Left ventricle myocardium inferior (tissue), 1 donor: Measurements from ENCODE around the gene PCCA. TPM values are rescaled to one million over a fixed set of nuclear protein-coding genes. Genes with fewer than 3 reads are reported as not detected.

Experiments
- DNase-seq: peaks from one replicate; pipeline ENCODE4 v3.0.0-alpha.2; 2020
- H3K27ac ChIP-seq: fragments of 200-600 bp; replicated peaks from 2 replicates; pipeline ENCODE4 v1.8.0; 2021
- H3K27me3 ChIP-seq: fragments of 200-600 bp; 2 replicates; pipeline ENCODE4 v1.8.0; 2021; ENCODE audit warnings: low read depth
- H3K36me3 ChIP-seq: fragments of 200-600 bp; 2 replicates; pipeline ENCODE4 v1.8.0; 2021
- H3K4me1 ChIP-seq: fragments of 200-600 bp; 2 replicates; pipeline ENCODE4 v1.8.0; 2021
- H3K4me3 ChIP-seq: fragments of 200-600 bp; 2 replicates; pipeline ENCODE4 v1.8.0; 2021; ENCODE audit warnings: mild to moderate bottlenecking, moderate library complexity
- H3K9me3 ChIP-seq: fragments of 200-600 bp; replicated peaks from 2 replicates; pipeline ENCODE4 v1.8.0; 2021
- CTCF ChIP-seq: fragments of 200-600 bp; IDR thresholded peaks from 2 replicates; pipeline ENCODE4 v1.8.0; 2021; ENCODE audit warnings: antibody characterized with exemption, mild to moderate bottlenecking, borderline replicate concordance
- intact Hi-C: fragments of 100-400 bp; cut with micrococcal nuclease; formaldehyde crosslinking; loops from one replicate; pipeline ENCODE4 v1.11.0; 2022
- total RNA-seq: library from RNA; stranded (reverse); fragmentation: NEBNext Ultra II Directional; extraction: Animal tissue kit (Norgen Biotek cat#: 25700); gene quantifications from one replicate; pipeline ENCODE4 v1.2.1, GENCODE V29; 2021
- donor health status: DM: no; HTN: yes; CAD: no; lungs with severe emphysema.

Gene PCCA
- total RNA-seq, 1 donor from 2014 or later, result 65.4 TPM

- Histone ChIP-seq H3K9me3 (no peaks in the 10 kb centered on the region), H3K4me1 (no peaks in the 10 kb centered on the region), H3K4me3 (no peak overlapping the region), H3K36me3 (no peaks in the 10 kb centered on the region), H3K27ac (no peak overlapping the region), H3K27me3 (peaks cover 44% of the 10 kb centered on the region)
- no peak for TF ChIP-seq CTCF
- DNase-seq, result no peak
- intact Hi-C loops, result no loop called here
Measured at GRCh38 chr13:100051070-100051469, 37.8 kb upstream of the PCCA start.

- TF ChIP-seq CTCF, result no peak
- H3K27me3 ChIP-seq, result peaks cover 22% of the 10 kb centered on the region
- no peaks in the 10 kb centered on the region for H3K36me3 ChIP-seq
- H3K27ac ChIP-seq, result no peak overlapping the region
- peaks cover 6% of the 10 kb centered on the region for H3K9me3 ChIP-seq
- H3K4me3 ChIP-seq, result no peak overlapping the region
- intact Hi-C loops, result no loop called here
- no peaks in the 10 kb centered on the region for H3K4me1 ChIP-seq
- no peak for DNase-seq
Measured at GRCh38 chr13:100059827-100060226, 29.1 kb upstream of the PCCA start.

- peaks cover 8% of the 10 kb centered on the region for H3K27me3 ChIP-seq
- no peak for DNase-seq
- no peaks in the 10 kb centered on the region for H3K36me3 ChIP-seq
- no peak overlapping the region for H3K4me3 ChIP-seq
- peaks cover 6% of the 10 kb centered on the region for H3K9me3 ChIP-seq
- intact Hi-C loops, result no loop called here
- no peaks in the 10 kb centered on the region for H3K4me1 ChIP-seq
- no peak for TF ChIP-seq CTCF
- H3K27ac ChIP-seq, result no peak overlapping the region
Measured at GRCh38 chr13:100063333-100063732, 25.6 kb upstream of the PCCA start.

- Histone ChIP-seq H3K27ac (no peak overlapping the region), H3K4me3 (no peak overlapping the region), H3K36me3 (no peaks in the 10 kb centered on the region), H3K27me3 (peaks cover 8% of the 10 kb centered on the region), H3K4me1 (no peaks in the 10 kb centered on the region), H3K9me3 (peaks cover 6% of the 10 kb centered on the region)
- intact Hi-C loops, result no loop called here
- no peak for DNase-seq
- TF ChIP-seq CTCF, result no peak
Measured at GRCh38 chr13:100063906-100064305, 25.0 kb upstream of the PCCA start.

- no peak overlapping the region for H3K27ac ChIP-seq
- H3K9me3 ChIP-seq, result no peaks in the 10 kb centered on the region
- H3K4me3 ChIP-seq, result no peak overlapping the region
- TF ChIP-seq CTCF, result no peak
- no peaks in the 10 kb centered on the region for H3K4me1 ChIP-seq
- intact Hi-C loops, result no loop called here
- no peaks in the 10 kb centered on the region for H3K36me3 ChIP-seq
- no peaks in the 10 kb centered on the region for H3K27me3 ChIP-seq
- no peak for DNase-seq
Measured at GRCh38 chr13:100068133-100068931, 20.6 kb upstream of the PCCA start.
